HUDEP-2 (cell line): ENCODE measurements around the gene DENND2A.
"Not testable (repeated sequence)": the region's sequence is repeated elsewhere in the genome, so short reads cannot be mapped to it uniquely, and the experiment has no call there.

ENCODE experiments used
- DNase-seq, 76 experiments: peaks; one replicate each; lab custom pipeline; 2025; ENCODE audit not compliant: unreplicated experiment in 76 of 76; lab: John Stamatoyannopoulos, UW

Gene DENND2A

GRCh38 chr7:140650367-140650766 is 9.8 kb upstream of the DENND2A start:
- no peak for DNase-seq

- no peak for DNase-seq
Observed at GRCh38 chr7:140649556-140650205, 9.1 kb upstream of the DENND2A start.

GRCh38 chr7:140646931-140647647 is 6.5 kb upstream of the DENND2A start:
- peak in 22 of 76 experiments; percentile 7 to 42 (median 18) for DNase-seq

GRCh38 chr7:140645166-140645900 is 4.7 kb upstream of the DENND2A start:
- DNase-seq, result peak in 20 of 76 experiments; percentile 2 to 27 (median 16)

- not testable (repeated sequence) for DNase-seq
Observed at GRCh38 chr7:140644761-140645160, 4.1 kb upstream of the DENND2A start.

GRCh38 chr7:140643416-140643815 is 2.8 kb upstream of the DENND2A start:
- DNase-seq, result no peak

- DNase-seq, result no peak
Observed at GRCh38 chr7:140641524-140642195, 1.0 kb upstream of the DENND2A start.

GRCh38 chr7:140640060-140640637 is 464 bp downstream of the DENND2A start:
- DNase-seq, result no peak

GRCh38 chr7:140639366-140640053 is 1.1 kb downstream of the DENND2A start:
- no peak for DNase-seq

GRCh38 chr7:140638173-140638791 is 2.3 kb downstream of the DENND2A start:
- no peak for DNase-seq

GRCh38 chr7:140637400-140637799 is 3.2 kb downstream of the DENND2A start:
- DNase-seq, result no peak

GRCh38 chr7:140635816-140636215 is 4.8 kb downstream of the DENND2A start:
- no peak for DNase-seq

GRCh38 chr7:140635345-140635744 is 5.3 kb downstream of the DENND2A start:
- DNase-seq, result no peak

GRCh38 chr7:140631602-140632001 is 9.0 kb downstream of the DENND2A start:
- DNase-seq, result no peak

GRCh38 chr7:140631021-140631420 is 9.6 kb downstream of the DENND2A start:
- no peak for DNase-seq

- no peak for DNase-seq
Observed at GRCh38 chr7:140625908-140626868, 14.4 kb downstream of the DENND2A start.

- not testable (repeated sequence) for DNase-seq
Observed at GRCh38 chr7:140625192-140625558, 15.4 kb downstream of the DENND2A start.

GRCh38 chr7:140624392-140625191 is 16.0 kb downstream of the DENND2A start:
- no peak for DNase-seq
